Tongue (tissue), 2 donors: Measurements from ENCODE around the gene ECI1. TPM values are rescaled to one million over a fixed set of nuclear protein-coding genes. Genes with fewer than 3 reads are reported as not detected.
A peak's percentile ranks its signal among the peaks of the same experiment; 100 is the strongest.
"Not testable (repeated sequence)": the region's sequence is repeated elsewhere in the genome, so short reads cannot be mapped to it uniquely, and the experiment has no call there.

Source experiments
- DNase-seq: peaks from one replicate; pipeline ENCODE4 v3.0.0-alpha.2; 2015
- total RNA-seq: library from RNA; depleted of rRNA; stranded (reverse); fragments of >200 nt; gene quantifications from one replicate; pipeline ENCODE4 v1.2.3, GENCODE V29; 2014

ECI1 gene
- total RNA-seq, 1 donor from 2014 or later, result 83.7 TPM

- DNase-seq, result no peak
These were observed 40.7 kb downstream of the ECI1 start, which contains the start of gene BRICD5 for GRCh38 chr16:2210386-2211365. Gene BRICD5, minus strand, starts transcription at chr16:2210863. Its CDS starts 30 bp downstream, at chr16:2210833.

GRCh38 chr16:2210009-2210332, 41.4 kb downstream of the ECI1 start:
- DNase-seq, result no peak

- DNase-seq, result no peak
These were observed 42.0 kb downstream of the ECI1 start for GRCh38 chr16:2209258-2210008.

- DNase-seq, result no peak
These were observed 42.6 kb downstream of the ECI1 start for GRCh38 chr16:2208772-2209171.

GRCh38 chr16:2208308-2208707, 43.1 kb downstream of the ECI1 start:
- DNase-seq, result no peak

GRCh38 chr16:2207872-2208271, 43.5 kb downstream of the ECI1 start:
- DNase-seq, result no peak

DNA sequence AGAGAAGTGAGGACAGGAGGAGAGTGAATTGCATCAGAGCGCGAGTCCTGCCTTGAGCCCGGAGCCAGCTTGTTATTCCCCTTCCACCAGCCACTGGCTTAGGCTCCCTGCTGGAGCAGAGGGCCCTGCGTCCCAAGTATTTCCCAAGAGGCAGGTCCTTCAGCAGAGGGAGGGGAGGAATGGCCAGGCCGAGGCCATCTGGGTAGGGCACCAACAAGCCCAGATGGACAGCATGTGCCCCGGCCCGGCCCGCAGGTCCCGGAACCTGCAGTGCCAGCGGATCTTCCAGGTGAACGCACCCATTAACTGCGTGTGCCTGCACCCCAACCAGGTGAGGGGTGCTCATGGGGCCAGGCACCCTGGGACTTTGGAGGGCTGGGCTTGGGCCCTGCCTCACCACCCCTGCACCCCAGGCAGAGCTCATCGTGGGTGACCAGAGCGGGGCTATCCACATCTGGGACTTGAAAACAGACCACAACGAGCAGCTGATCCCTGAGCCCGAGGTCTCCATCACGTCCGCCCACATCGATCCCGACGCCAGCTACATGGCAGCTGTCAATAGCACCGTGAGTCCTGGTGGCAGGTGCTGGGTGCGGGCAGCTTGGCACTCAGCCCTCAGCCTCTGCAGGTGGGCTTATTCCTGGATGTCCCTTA, 44.5 kb downstream of the ECI1 start:
- no peak for DNase-seq

DNA sequence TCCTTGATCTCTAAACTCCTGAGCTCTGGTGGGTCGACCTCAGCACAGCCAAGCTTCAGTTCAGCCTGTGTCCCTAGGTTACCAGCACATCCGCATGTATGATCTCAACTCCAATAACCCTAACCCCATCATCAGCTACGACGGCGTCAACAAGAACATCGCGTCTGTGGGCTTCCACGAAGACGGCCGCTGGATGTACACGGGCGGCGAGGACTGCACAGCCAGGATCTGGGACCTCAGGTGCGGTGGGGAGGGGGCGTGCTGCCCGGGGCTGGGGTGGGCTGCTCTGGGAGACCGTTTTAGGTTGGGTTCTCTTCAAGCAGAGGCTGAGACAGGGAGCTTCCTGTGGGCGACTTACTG, 45.0 kb downstream of the ECI1 start:
- no peak for DNase-seq

GRCh38 chr16:2205967-2206313, 45.4 kb downstream of the ECI1 start:
- no peak for DNase-seq

- DNase-seq, result peak; percentile 94
These were observed 46.1 kb downstream of the ECI1 start, which contains the start of gene MLST8 for GRCh38 chr16:2205104-2205966. Gene MLST8, plus strand, starts transcription at chr16:2205454. Its CDS starts 632 bp downstream, at chr16:2206086.

- DNase-seq, result no peak
These were observed 46.8 kb downstream of the ECI1 start for GRCh38 chr16:2204416-2205103.

DNA sequence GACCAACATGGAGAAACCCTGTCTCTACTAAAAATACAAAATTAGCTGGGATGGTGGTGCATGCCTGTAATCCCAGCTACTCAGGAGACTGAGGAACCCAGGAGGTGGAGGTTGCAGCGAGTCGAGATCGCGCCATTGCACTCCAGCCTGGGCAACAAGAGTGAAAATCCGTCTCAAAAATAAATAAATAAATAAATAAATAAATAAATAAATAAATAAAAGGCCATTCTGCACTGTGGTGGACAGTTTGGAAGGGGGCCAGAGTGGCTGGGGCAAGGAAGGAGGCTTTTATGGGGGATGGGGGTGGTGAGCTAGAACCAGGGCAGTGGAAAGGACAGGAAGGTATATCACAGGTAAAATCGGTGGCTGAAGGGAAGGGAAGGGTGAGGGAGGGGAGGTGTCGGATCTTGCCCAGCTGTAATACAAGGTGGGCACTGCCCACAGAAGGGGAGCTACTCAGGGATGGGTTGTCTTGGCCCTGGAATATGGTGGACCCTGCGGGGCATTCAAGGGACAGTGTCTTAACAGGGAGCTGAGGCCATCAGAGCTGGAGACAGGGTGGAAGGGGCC, 48.2 kb downstream of the ECI1 start:
- not testable (repeated sequence) for DNase-seq

DNA sequence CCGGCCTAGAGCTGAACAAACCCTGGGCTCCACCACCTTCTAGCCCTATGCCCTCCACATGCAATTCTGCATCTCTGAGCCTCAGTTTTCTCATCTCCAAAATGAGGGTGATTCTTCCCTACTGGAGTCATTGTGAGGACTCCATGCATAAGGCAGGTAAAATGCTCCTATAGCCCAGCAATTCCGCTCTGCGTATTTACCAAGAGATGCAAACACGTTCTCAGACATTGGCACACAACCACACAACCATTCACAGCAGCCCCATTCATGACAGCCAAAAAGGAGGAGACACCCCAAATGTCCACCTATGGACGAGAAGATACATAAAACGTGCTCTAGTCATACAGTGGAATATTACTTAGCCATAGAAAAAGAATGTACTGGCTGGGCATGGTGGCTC, 51.1 kb downstream of the ECI1 start:
- no peak for DNase-seq

- DNase-seq, result no peak
These were observed 51.7 kb downstream of the ECI1 start for GRCh38 chr16:2199621-2200139.

DNA sequence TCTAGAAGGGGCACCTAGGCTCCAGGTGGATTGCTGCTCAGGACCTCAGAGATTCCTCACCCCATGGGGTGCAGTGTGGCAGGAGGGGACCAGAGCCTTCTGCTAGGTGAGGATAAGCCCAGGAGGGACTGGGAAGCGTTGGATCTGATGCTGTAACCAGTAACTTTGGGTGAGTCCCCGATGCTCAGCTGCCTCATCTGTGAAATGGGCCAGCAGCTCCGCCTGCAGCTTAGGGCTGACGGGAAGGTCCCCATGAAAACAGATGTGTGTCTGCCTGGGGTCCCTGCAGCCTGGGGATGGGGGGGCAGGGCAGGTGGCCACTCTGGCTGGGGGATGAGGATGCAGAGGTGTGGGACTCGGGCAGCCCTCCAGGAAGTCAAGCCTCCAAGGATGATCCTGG, 52.3 kb downstream of the ECI1 start:
- no peak for DNase-seq

GRCh38 chr16:2198283-2198682, 53.1 kb downstream of the ECI1 start:
- no peak for DNase-seq

DNA sequence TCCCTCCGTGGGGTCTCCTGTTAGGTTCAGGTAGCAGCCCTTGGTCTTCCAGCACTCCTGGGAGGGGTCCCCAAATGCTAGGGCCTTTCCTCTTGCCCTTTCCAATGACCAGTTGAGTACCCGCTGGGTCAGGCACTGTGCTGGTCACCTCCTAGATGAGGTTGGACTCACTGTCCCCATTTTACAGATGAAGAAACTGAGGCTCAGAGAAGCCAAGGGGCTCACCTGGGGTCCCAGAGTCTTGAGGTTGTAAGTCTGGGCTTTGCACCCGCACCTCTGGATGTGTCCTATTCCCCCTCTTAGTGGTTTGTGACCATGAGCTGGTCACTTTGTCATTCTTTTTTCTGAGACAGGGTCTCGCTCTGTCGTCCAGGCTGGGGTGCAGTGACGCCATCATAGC, 53.6 kb downstream of the ECI1 start:
- DNase-seq, result no peak

- DNase-seq, result no peak
These were observed 54.3 kb downstream of the ECI1 start for GRCh38 chr16:2196981-2197511.

DNA sequence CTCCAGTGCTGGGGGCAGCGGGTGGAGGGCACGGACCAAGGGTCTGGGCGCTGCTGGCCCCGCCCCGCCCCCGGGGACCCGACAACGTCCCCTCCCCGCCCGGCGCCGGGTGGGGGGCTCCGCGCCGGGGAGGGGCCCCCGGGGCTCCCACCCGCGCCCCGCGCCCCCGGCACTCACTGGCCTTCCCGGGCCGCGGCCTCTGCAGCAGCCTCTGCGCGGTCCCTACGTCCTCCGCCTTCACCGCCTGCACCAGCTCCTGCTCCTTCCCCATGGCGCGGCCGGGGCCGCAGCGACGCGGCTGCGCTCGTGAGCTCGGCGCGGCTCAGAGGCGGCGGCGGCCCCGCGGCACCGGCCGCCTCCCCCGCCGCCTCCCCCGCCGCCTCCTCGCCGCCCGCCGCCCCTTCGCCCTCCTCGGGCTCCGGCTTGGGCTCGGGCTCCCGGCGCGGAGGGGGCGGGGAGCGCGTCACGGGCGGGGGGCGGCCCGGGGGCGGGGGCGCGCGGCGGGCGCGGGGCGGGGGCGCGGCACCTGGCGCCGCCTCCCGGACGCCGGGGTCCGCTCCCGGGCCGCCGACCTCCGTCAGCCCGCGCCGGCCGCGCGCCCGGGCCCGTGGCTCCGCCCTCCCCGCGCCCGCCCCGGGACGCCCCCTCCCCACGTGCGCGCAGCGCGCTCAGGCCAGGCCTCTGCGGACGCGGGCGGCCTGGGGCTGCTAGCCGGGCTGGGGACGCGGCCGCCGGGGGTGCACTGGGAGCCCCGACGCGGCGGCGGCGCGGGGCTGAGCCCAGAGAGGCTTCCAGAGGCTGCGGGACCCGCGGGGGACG, 55.0 kb downstream of the ECI1 start, which contains the start of gene CASKIN1:
Gene CASKIN1, minus strand, starts transcription at position 444 of the 819 bp plus-strand sequence. Its CDS starts 173 bp downstream, at position 271.
- DNase-seq, result peak; percentile 37
